Rectal smooth muscle tissue (tissue), 1 donor: ENCODE measurements around the gene TFF2.

Experiments used
- H3K27ac ChIP-seq: one replicate; pipeline ENCODE4 v1.7.0; 2013; ENCODE audit warnings: low read depth, low read length, inconsistent platforms
- H3K27me3 ChIP-seq: one replicate; pipeline ENCODE4 v1.7.0; 2013; ENCODE audit warnings: low read length; ENCODE audit not compliant: control insufficient read depth, insufficient read depth
- H3K36me3 ChIP-seq: one replicate; pipeline ENCODE4 v1.7.0; 2013; ENCODE audit warnings: low read length; ENCODE audit not compliant: control insufficient read depth, insufficient read depth
- H3K4me1 ChIP-seq: one replicate; pipeline ENCODE4 v1.7.0; 2013; ENCODE audit warnings: low read length; ENCODE audit not compliant: control insufficient read depth, insufficient read depth
- H3K4me3 ChIP-seq: one replicate; pipeline ENCODE4 v1.7.0; 2013; ENCODE audit warnings: low read length
- H3K9ac ChIP-seq: one replicate; pipeline ENCODE4 v1.7.0; 2013; ENCODE audit warnings: low read length

The TFF2 gene, protein sequence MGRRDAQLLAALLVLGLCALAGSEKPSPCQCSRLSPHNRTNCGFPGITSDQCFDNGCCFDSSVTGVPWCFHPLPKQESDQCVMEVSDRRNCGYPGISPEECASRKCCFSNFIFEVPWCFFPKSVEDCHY

DNA sequence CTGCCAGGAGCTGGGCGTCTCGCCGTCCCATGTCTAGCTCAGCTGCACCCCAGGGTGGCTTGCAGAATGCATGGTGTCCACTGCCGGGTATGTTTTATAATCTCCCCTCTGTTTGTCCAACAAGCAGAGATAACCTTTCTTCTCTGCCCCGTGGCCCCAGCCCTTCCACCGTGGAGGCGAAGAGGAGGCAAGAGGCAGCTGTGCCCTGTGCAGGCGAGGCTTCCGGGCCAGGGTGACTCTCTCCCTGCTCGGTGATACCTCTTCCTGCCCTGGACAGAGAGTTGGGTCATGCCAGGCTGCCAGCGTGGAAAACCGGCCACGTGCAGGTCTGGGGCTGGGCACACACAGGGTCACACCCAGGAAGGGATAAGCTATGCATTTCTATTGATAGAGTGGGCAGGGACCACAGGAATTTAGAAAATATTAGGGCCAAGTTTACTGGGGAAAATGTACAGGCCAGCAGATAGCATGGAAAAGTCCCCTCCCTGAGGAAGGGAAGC, at the start of gene TFF2:
TSS of gene TFF2 (minus strand) at position 68 of the 500 bp plus-strand sequence. CDS start at position 31, 37 bp downstream.
- Histone ChIP-seq H3K27me3 (no peaks in the 10 kb centered on the region), H3K4me3 (no peak within 1 kb of the TSS), H3K9ac (no peak within 1 kb of the TSS), H3K4me1 (no peaks in the 10 kb centered on the region), H3K36me3 (no peaks in the 10 kb centered on the region), H3K27ac (no peak within 1 kb of the TSS)

DNA sequence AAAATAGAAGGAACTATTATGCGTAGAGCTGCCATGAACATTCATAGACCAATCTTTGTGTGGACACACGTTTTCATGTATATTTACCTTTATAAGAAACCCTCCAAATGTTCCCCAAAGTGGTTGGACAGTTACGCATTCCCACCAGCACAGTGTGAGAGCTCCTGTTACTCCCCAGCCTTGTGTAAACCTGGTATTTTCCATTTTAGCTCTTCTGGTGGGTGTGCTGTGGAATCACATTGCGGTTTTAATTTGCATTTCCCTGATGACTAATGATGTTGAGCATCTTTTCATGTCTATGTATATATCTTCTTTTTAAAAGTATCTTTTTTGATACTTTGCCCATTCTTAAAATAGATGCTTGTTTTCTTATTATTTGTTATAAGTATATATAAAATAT, 49.7 kb upstream of the TFF2 start:
- Histone ChIP-seq H3K4me3 (no peak overlapping the region), H3K36me3 (no peaks in the 10 kb centered on the region), H3K27me3 (no peaks in the 10 kb centered on the region), H3K4me1 (no peaks in the 10 kb centered on the region), H3K27ac (no peak overlapping the region), H3K9ac (no peak overlapping the region)

- Histone ChIP-seq H3K36me3 (no peaks in the 10 kb centered on the region), H3K4me3 (no peak overlapping the region), H3K27ac (no peak overlapping the region), H3K4me1 (no peaks in the 10 kb centered on the region), H3K27me3 (no peaks in the 10 kb centered on the region), H3K9ac (no peak overlapping the region)
These were observed 47.7 kb upstream of the TFF2 start for GRCh38 chr21:42398436-42399028.

GRCh38 chr21:42397746-42398394, 47.1 kb upstream of the TFF2 start:
- Histone ChIP-seq H3K4me3 (no peak overlapping the region), H3K27me3 (no peaks in the 10 kb centered on the region), H3K27ac (no peak overlapping the region), H3K9ac (no peak overlapping the region), H3K4me1 (no peaks in the 10 kb centered on the region), H3K36me3 (no peaks in the 10 kb centered on the region)

DNA sequence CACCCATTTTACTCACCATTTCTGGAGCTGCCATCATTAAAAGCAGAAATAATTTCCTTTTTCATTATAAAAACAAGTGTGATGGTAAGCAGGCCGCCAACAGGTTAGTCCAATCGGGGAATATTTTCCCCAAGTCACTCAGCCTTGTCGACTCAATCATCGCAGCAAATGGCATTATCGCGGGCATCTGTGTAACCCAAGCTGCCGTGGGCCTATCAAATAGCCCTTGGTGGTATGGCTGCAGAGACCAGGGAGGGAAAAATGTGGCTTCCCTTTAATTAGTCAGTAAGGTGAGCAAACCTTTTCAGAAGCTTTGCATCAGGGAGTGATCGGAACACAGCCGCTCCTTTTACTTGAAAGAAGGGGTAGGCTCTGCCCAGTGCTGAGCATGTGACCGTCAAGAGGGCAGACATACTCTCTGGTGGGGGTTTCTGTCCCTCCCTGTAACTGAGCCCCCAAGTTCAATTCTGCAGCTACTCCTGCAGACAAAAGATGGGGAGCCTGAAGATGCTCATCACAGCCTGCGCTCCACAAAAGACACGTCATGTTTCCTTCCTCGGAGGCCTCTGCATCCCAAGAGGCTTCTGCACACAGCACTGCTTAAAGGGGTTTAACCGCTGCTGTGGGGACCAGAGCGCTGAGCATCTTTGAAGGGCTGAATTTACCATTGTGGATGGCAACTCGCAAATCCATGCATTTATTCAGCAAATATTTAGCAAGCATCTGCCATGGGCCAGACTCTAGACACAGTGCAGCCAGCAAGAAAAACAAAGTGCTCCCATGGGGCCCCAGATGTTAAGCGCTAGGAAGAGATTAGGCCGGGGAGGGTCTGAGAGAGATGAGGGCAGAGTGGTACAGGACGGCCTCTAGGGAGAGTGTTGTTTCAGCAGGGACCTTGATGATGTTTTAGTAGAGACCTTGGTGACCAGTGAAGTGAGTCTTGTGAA, 46.3 kb upstream of the TFF2 start:
- no peaks in the 10 kb centered on the region for H3K36me3 ChIP-seq
- H3K9ac ChIP-seq: no peak overlapping the region
- H3K27ac ChIP-seq: no peak overlapping the region
- no peaks in the 10 kb centered on the region for H3K27me3 ChIP-seq
- H3K4me1 ChIP-seq: no peaks in the 10 kb centered on the region
- H3K4me3 ChIP-seq: no peak overlapping the region

- no peaks in the 10 kb centered on the region for H3K4me1 ChIP-seq
- H3K27me3 ChIP-seq: no peaks in the 10 kb centered on the region
- H3K9ac ChIP-seq: no peak within 1 kb of the TSS
- H3K4me3 ChIP-seq: no peak within 1 kb of the TSS
- no peaks in the 10 kb centered on the region for H3K36me3 ChIP-seq
- no peak within 1 kb of the TSS for H3K27ac ChIP-seq
These were observed 45.3 kb upstream of the TFF2 start, which contains the start of gene TMPRSS3 for GRCh38 chr21:42395905-42396651. Gene TMPRSS3 (minus strand): TSS chr21:42396052. CDS start chr21:42395417, 635 bp downstream.

- H3K27ac ChIP-seq: no peak overlapping the region
- H3K27me3 ChIP-seq: no peaks in the 10 kb centered on the region
- H3K4me1 ChIP-seq: no peaks in the 10 kb centered on the region
- H3K9ac ChIP-seq: no peak overlapping the region
- no peak overlapping the region for H3K4me3 ChIP-seq
- H3K36me3 ChIP-seq: no peaks in the 10 kb centered on the region
These were observed 44.5 kb upstream of the TFF2 start for GRCh38 chr21:42395302-42395701.

DNA sequence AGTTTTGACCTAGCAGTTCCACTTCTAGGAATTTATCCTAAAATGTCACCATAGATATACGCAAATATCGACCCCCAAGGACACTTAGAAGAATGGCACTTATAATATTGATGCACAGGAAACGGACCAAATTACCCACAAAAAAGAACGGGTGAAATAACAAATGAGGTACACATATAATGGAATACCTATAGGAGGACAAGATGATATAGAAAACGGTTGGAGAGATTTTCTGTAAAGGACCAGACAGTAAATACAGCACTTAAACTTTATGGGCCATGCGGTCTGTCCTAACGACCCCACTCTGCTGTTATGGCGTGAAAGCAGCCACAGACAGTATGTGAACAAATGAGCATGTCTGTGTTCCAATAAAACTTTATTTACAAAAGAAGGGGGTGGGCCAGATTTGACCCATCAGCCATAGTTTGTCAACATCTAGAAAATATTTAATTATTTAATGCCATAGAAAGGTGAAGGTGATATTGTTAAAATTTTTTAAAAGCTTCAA, 42.7 kb upstream of the TFF2 start:
- Histone ChIP-seq H3K4me1 (no peaks in the 10 kb centered on the region), H3K27ac (no peak overlapping the region), H3K27me3 (no peaks in the 10 kb centered on the region), H3K4me3 (no peak overlapping the region), H3K36me3 (no peaks in the 10 kb centered on the region), H3K9ac (no peak overlapping the region)

GRCh38 chr21:42392731-42393442, 42.1 kb upstream of the TFF2 start:
- Histone ChIP-seq H3K4me3 (no peak overlapping the region), H3K4me1 (no peaks in the 10 kb centered on the region), H3K27me3 (no peaks in the 10 kb centered on the region)

DNA sequence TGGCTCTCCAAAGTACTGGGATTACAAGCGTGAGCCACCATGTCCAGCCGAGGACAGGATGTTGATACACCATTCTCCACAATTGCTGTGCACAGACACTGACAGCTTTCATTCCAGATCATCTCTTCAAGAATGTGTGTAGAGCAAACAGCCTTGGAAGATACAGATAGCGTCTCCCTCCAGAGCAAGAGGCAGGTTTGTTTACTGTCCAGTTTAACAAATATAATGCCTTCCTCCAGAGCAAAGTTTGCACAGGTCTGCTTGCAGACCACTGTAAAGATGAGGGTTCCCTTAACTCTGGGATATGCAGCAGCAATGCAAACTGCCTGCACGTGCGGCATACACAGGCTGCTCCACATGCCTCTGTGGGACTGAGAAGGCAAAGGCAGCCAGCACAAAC, 40.5 kb upstream of the TFF2 start:
- Histone ChIP-seq H3K27ac (no peak overlapping the region), H3K9ac (no peak overlapping the region), H3K4me3 (no peak overlapping the region), H3K36me3 (no peaks in the 10 kb centered on the region), H3K4me1 (no peaks in the 10 kb centered on the region), H3K27me3 (no peaks in the 10 kb centered on the region)

More at GRCh38 chr21:42392731-42393442, 42.1 kb upstream of the TFF2 start:
- no peaks in the 10 kb centered on the region for H3K36me3 ChIP-seq
- H3K9ac ChIP-seq: no peak overlapping the region
- no peak overlapping the region for H3K27ac ChIP-seq

GRCh38 chr21:42390696-42391095, 39.9 kb upstream of the TFF2 start:
- Histone ChIP-seq H3K4me3 (no peak overlapping the region), H3K9ac (no peak overlapping the region), H3K36me3 (no peaks in the 10 kb centered on the region), H3K27me3 (no peaks in the 10 kb centered on the region), H3K27ac (no peak overlapping the region), H3K4me1 (no peaks in the 10 kb centered on the region)
